ENCODE measurements around the gene CLCA1. TPM values are rescaled to one million over a fixed set of nuclear protein-coding genes. Genes with fewer than 3 reads are reported as not detected.

CLCA1 gene
- total RNA-seq, 4 donors from 2014 or later, result not detected

DNA sequence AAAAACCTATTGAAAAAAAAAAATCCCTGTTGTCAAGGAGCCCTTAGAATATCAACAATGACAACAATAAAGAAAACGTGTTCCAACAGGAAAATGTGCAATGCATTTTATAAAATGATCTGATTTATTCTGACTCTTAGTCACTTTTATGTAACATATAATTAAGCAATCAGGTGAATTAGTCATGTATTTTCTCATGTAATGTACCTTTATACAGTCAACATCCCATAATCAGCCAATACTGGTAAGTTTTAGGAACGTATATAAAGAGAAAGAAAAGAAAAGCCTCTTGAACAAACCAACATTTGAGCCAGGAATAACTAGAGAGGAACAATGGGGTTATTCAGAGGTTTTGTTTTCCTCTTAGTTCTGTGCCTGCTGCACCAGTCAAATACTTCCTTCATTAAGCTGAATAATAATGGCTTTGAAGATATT, 78.1 kb downstream of the CLCA1 start, which contains the start of gene CLCA4:
Gene CLCA4 (plus strand): TSS at position 292 of the 435 bp plus-strand sequence. CDS start 42 bp downstream, at position 334.
- no peaks in the 10 kb centered on the region for H3K27me3 ChIP-seq
- WGBS, result 30% methylated on average over 2 of the region's 2 CpGs
- H3K4me1 ChIP-seq, result no peaks in the 10 kb centered on the region
- no peaks in the 10 kb centered on the region for H3K36me3 ChIP-seq
- no peaks in the 10 kb centered on the region for H3K9me3 ChIP-seq
- no peak for DNase-seq (ENCODE audit: low spot score in 2 of 2)
- TF ChIP-seq, protein P1, sequence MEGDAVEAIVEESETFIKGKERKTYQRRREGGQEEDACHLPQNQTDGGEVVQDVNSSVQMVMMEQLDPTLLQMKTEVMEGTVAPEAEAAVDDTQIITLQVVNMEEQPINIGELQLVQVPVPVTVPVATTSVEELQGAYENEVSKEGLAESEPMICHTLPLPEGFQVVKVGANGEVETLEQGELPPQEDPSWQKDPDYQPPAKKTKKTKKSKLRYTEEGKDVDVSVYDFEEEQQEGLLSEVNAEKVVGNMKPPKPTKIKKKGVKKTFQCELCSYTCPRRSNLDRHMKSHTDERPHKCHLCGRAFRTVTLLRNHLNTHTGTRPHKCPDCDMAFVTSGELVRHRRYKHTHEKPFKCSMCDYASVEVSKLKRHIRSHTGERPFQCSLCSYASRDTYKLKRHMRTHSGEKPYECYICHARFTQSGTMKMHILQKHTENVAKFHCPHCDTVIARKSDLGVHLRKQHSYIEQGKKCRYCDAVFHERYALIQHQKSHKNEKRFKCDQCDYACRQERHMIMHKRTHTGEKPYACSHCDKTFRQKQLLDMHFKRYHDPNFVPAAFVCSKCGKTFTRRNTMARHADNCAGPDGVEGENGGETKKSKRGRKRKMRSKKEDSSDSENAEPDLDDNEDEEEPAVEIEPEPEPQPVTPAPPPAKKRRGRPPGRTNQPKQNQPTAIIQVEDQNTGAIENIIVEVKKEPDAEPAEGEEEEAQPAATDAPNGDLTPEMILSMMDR (IDR thresholded peaks at IDR 0.05), result no peak
- TF ChIP-seq POLR2A (IDR thresholded peaks at IDR 0.05), result no peak
- TF ChIP-seq POLR2AphosphoS5 (IDR thresholded peaks at IDR 0.05), result no peak
- TF ChIP-seq EP300 (IDR thresholded peaks at IDR 0.05), result no peak
- peak within 1 kb of the TSS; percentile 20 for H3K27ac ChIP-seq
- H3K4me3 ChIP-seq, result no peak within 1 kb of the TSS

DNA sequence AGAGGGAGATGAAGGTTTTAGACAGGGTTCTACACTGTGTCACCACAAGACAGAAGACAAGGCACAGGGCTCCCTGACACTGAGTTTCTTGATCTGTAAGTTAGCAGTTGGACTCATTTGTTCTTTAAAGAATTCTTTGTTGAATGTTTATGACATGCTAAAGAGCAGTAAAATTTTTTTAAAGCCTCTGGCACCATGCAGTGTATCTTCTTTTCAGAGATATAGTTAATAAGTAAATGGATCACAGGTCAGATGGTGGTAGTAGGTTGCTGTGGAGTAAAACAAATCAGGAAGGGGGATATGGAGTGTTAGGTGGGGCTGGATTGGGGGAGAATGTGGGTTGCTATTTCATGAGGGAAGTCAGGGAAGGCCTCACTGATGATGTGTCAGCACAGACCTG, 80.1 kb downstream of the CLCA1 start:
- Histone ChIP-seq H3K27ac (no peak overlapping the region), H3K27me3 (no peaks in the 10 kb centered on the region), H3K4me3 (no peak overlapping the region), H3K9me3 (no peaks in the 10 kb centered on the region), H3K36me3 (no peaks in the 10 kb centered on the region), H3K4me1 (no peaks in the 10 kb centered on the region)
- no peak for DNase-seq (ENCODE audit: low spot score in 2 of 2)
- no peak for TF ChIP-seq EP300 (IDR thresholded peaks at IDR 0.05)
- TF ChIP-seq POLR2AphosphoS5 (IDR thresholded peaks at IDR 0.05), result no peak
- TF ChIP-seq, protein P1 (IDR thresholded peaks at IDR 0.05), result no peak
- no peak for TF ChIP-seq POLR2A (IDR thresholded peaks at IDR 0.05)

Other genes starting within 250 kb of the CLCA1 start
- gene ODF2L, start 72.6 kb upstream of the CLCA1 start, total RNA-seq, result 10 to 100 TPM; 16.6 to 33.4 (median 23.5) TPM
- 100 to 1,000 TPM in 3 of 4 donors, 10 to 100 TPM in 1; 49.3 to 147 (median 112) TPM for gene CLCA2, start 44.8 kb upstream of the CLCA1 start, total RNA-seq
- gene CLCA4, start 78.2 kb downstream of the CLCA1 start, total RNA-seq, result 1 to 10 TPM; 1.4 to 2.3 (median 1.6) TPM
- gene SH3GLB1, start 235.6 kb downstream of the CLCA1 start, total RNA-seq, result 10 to 100 TPM; 41.4 to 65.3 (median 52.4) TPM